Measurements from ENCODE around the gene ATP8B3.

Gene ATP8B3

GRCh38 chr19:1812426-1813191 lies 533 bp upstream of the ATP8B3 start (continued):
- TF ChIP-seq ZNF362 (tag by site-specific recombination; IDR thresholded peaks at IDR 0.05) (no peak), ZFP69B (tag by site-specific recombination; IDR thresholded peaks at IDR 0.05) (peak; percentile 91), ZNF514 (tag by site-specific recombination; IDR thresholded peaks at IDR 0.05) (no peak), ZNF2 (tag by site-specific recombination; IDR thresholded peaks at IDR 0.05) (peak; percentile 82; the same call in 1 of the 2 replicates), ZNF202 (tag by site-specific recombination; IDR thresholded peaks at IDR 0.05; ENCODE audit: borderline replicate concordance) (no peak), GLI2 (tag by site-specific recombination; IDR thresholded peaks at IDR 0.05; ENCODE audit: borderline replicate concordance, low read depth) (no peak), ZNF596 (tag by site-specific recombination; IDR thresholded peaks at IDR 0.05) (no peak), ZNF639 (tag by site-specific recombination; IDR thresholded peaks at IDR 0.05) (peak; percentile 63; the same call in 1 of the 2 replicates), FEZF1 (tag by site-specific recombination; IDR thresholded peaks at IDR 0.05) (no peak), SP2 (tag by site-specific recombination; IDR thresholded peaks at IDR 0.05) (peak; percentile 94), ZNF747 (tag by site-specific recombination; IDR thresholded peaks at IDR 0.05) (no peak), ZNF266 (tag by site-specific recombination; IDR thresholded peaks at IDR 0.05; ENCODE audit: low read depth) (no peak), ZSCAN5A (tag by site-specific recombination; IDR thresholded peaks at IDR 0.05) (no peak), ZBTB1 (tag by site-specific recombination; IDR thresholded peaks at IDR 0.05) (no peak), KLF1 (tag by site-specific recombination; IDR thresholded peaks at IDR 0.05) (peak; percentile 97), ZNF133 (tag by site-specific recombination; IDR thresholded peaks at IDR 0.05) (no peak), KLF7 (tag by site-specific recombination; IDR thresholded peaks at IDR 0.05; ENCODE audit: borderline replicate concordance) (peak; percentile 82), CTCF (tag by site-specific recombination; IDR thresholded peaks at IDR 0.05) (peak; percentile 91), ZBTB48 (tag by site-specific recombination; IDR thresholded peaks at IDR 0.05) (peak; percentile 93), ZBTB44 (tag by site-specific recombination; IDR thresholded peaks at IDR 0.05) (no peak), ZNF114 (tag by site-specific recombination; IDR thresholded peaks at IDR 0.05) (no peak), ZNF571 (tag by site-specific recombination; IDR thresholded peaks at IDR 0.05) (no peak), ZFP41 (tag by site-specific recombination; IDR thresholded peaks at IDR 0.05; ENCODE audit: borderline replicate concordance) (no peak), ZNF350 (tag by site-specific recombination; IDR thresholded peaks at IDR 0.05) (no peak), ZNF449 (tag by site-specific recombination; IDR thresholded peaks at IDR 0.05) (no peak), ZBTB26 (tag by site-specific recombination; optimal IDR thresholded peaks at IDR 0.05) (peak; percentile 91), ZFP3 (tag by site-specific recombination; IDR thresholded peaks at IDR 0.05; ENCODE audit: low read depth) (no peak), AEBP2 (tag by site-specific recombination; IDR thresholded peaks at IDR 0.05; ENCODE audit: borderline replicate concordance) (no peak)

Data from HEK293 (cell line).